ENCODE measurements around the gene THSD8.

GRCh38 chr19:12804051-12804450, 2.2 kb downstream of the THSD8 start:
- TF ChIP-seq CTCF (IDR thresholded peaks at IDR 0.05; ENCODE audit: low read depth, low read length) (no peak), EZH2phosphoT487 (IDR thresholded peaks at IDR 0.05; ENCODE audit: low read depth) (no peak)

Data from OCI-LY3 (cell line).